MM.1S (cell line): ENCODE measurements around the gene CYP2A7.
A peak's percentile ranks its signal among the peaks of the same experiment; 100 is the strongest.
"Not testable (repeated sequence)": the region's sequence is repeated elsewhere in the genome, so short reads cannot be mapped to it uniquely, and the experiment has no call there.

Source experiments
- DNase-seq: peaks from one replicate; pipeline ENCODE4 v3.0.0-alpha.2; 2015
- H2AFZ ChIP-seq: fragments of 300-600 bp; sonication (generic); 2 replicates; pipeline ENCODE4 v1.6.0; 2016; ENCODE audit warnings: antibody characterized with exemption, low read length
- H3F3A ChIP-seq: fragments of 300-600 bp; sonication (generic); 2 replicates; pipeline ENCODE4 v1.6.1; 2016; ENCODE audit warnings: mild to moderate bottlenecking, antibody characterized with exemption, low read length, moderate library complexity, mixed read lengths; ENCODE audit not compliant: insufficient read depth
- H3K27ac ChIP-seq: fragments of 300-600 bp; sonication (generic); 2 replicates; pipeline ENCODE4 v1.5.1; 2016; ENCODE audit warnings: mild to moderate bottlenecking, low read length
- H3K27me3 ChIP-seq: fragments of 300-600 bp; sonication (generic); replicated peaks from 2 replicates; pipeline ENCODE4 v1.6.0; 2016; ENCODE audit warnings: low read length; ENCODE audit not compliant: insufficient read depth
- H3K36me3 ChIP-seq: fragments of 300-600 bp; sonication (generic); replicated peaks from 2 replicates; pipeline ENCODE4 v1.6.1; 2016; ENCODE audit warnings: mild to moderate bottlenecking, low read length, mixed read lengths; ENCODE audit not compliant: insufficient read depth
- H3K4me1 ChIP-seq: fragments of 300-600 bp; sonication (generic); 2 replicates; pipeline ENCODE4 v1.6.1; 2016; ENCODE audit warnings: low read length, mixed read lengths
- H3K4me2 ChIP-seq: fragments of 300-600 bp; sonication (generic); 2 replicates; pipeline ENCODE4 v1.6.0; 2016; ENCODE audit warnings: low read depth, low read length
- H3K4me3 ChIP-seq: fragments of 300-600 bp; sonication (generic); 2 replicates; pipeline ENCODE4 v1.5.1; 2016; ENCODE audit warnings: low read length, mixed read lengths
- H3K79me2 ChIP-seq: fragments of 300-600 bp; sonication (generic); 2 replicates; pipeline ENCODE4 v1.6.1; 2016; ENCODE audit warnings: mixed run types, low read length, mixed read lengths
- H3K9ac ChIP-seq: fragments of 300-600 bp; sonication (generic); 2 replicates; pipeline ENCODE4 v1.6.1; 2016; ENCODE audit warnings: low read length, mixed read lengths
- H3K9me2 ChIP-seq: fragments of 300-600 bp; sonication (generic); replicated peaks from 2 replicates; pipeline ENCODE4 v1.6.1; 2016; ENCODE audit warnings: mild to moderate bottlenecking, low read length, mixed read lengths; ENCODE audit not compliant: insufficient read depth
- H3K9me3 ChIP-seq: fragments of 300-600 bp; sonication (generic); replicated peaks from 2 replicates; pipeline ENCODE4 v1.6.1; 2016; ENCODE audit warnings: mild to moderate bottlenecking, low read length, mixed read lengths; ENCODE audit not compliant: insufficient read depth
- H4K20me1 ChIP-seq: fragments of 300-600 bp; sonication (generic); 2 replicates; pipeline ENCODE4 v1.6.1; 2016; ENCODE audit warnings: mild to moderate bottlenecking, low read length, moderate library complexity, mixed read lengths; ENCODE audit not compliant: insufficient read depth
- EZH2 ChIP-seq: fragments of 300-600 bp; sonication (generic); optimal IDR thresholded peaks from 2 replicates; pipeline ENCODE3; 2017; ENCODE audit warnings: low read depth, mild to moderate bottlenecking, antibody characterized with exemption, low read length, mixed read lengths
- EZH2phosphoT487 ChIP-seq: fragments of 300-600 bp; sonication (generic); IDR thresholded peaks from 2 replicates; pipeline ENCODE4 v1.6.1; 2018; ENCODE audit warnings: antibody characterized with exemption, low read length
- TF ChIP-seq, protein P1 (sequence below): fragments of 300-600 bp; sonication (generic); IDR thresholded peaks from 2 replicates; pipeline ENCODE4 v1.5.1; 2016; ENCODE audit warnings: antibody characterized with exemption, low read length, mixed read lengths

CYP2A7 gene

GRCh38 chr19:40843653-40844052 is 38.4 kb downstream of the CYP2A7 start:
- H4K20me1 ChIP-seq, H3K4me1 ChIP-seq, H3K36me3 ChIP-seq, H3K9me3 ChIP-seq, H3K79me2 ChIP-seq, H3K9me2 ChIP-seq, H3K9ac ChIP-seq, H3K27ac ChIP-seq, H3F3A ChIP-seq, DNase-seq, H2AFZ ChIP-seq: not testable (repeated sequence)
- peaks cover 23% of the 10 kb centered on the region for H3K27me3 ChIP-seq
- H3K4me3 ChIP-seq: peak overlapping the region; percentile 34; the same call in 1 of the 2 replicates
- peak overlapping the region; percentile 49; the same call in 1 of the 2 replicates for H3K4me2 ChIP-seq

- H3K27ac ChIP-seq, H3F3A ChIP-seq, H3K36me3 ChIP-seq, H4K20me1 ChIP-seq, H3K9ac ChIP-seq, H3K4me1 ChIP-seq, H3K9me3 ChIP-seq, DNase-seq, H3K9me2 ChIP-seq, H2AFZ ChIP-seq, H3K79me2 ChIP-seq: not testable (repeated sequence)
- peak overlapping the region; percentile 34; the same call in 1 of the 2 replicates for H3K4me3 ChIP-seq
- peak overlapping the region; percentile 49; the same call in 1 of the 2 replicates for H3K4me2 ChIP-seq
- H3K27me3 ChIP-seq: peaks cover 26% of the 10 kb centered on the region
Measured at GRCh38 chr19:40842997-40843652, 38.9 kb downstream of the CYP2A7 start.

DNA sequence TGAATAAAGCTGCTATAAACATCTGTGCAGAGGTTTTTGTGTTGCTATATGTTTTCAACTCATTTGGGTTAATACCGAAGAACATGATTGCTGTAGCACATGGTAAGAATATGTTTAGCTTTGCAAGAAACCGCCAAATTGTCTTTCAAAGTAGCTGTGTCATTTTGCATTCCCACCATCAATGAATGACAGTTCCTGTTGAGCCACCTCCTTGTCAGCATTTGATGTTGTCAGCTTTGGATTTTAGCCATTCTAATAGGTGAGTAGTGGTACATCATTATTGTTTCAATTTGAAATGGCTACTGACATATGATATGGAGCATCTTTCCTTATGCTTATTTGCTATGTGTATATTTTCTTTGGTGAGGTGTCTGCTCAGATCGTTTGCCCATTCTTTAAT is 40.0 kb downstream of the CYP2A7 start:
- not testable (repeated sequence) for H4K20me1 ChIP-seq, H2AFZ ChIP-seq, DNase-seq, H3K4me1 ChIP-seq, H3K9ac ChIP-seq, H3K9me2 ChIP-seq, H3K36me3 ChIP-seq, H3K79me2 ChIP-seq, H3K27ac ChIP-seq, H3K4me3 ChIP-seq, H3K9me3 ChIP-seq, H3F3A ChIP-seq, H3K4me2 ChIP-seq
- H3K27me3 ChIP-seq: peaks cover 33% of the 10 kb centered on the region

DNA sequence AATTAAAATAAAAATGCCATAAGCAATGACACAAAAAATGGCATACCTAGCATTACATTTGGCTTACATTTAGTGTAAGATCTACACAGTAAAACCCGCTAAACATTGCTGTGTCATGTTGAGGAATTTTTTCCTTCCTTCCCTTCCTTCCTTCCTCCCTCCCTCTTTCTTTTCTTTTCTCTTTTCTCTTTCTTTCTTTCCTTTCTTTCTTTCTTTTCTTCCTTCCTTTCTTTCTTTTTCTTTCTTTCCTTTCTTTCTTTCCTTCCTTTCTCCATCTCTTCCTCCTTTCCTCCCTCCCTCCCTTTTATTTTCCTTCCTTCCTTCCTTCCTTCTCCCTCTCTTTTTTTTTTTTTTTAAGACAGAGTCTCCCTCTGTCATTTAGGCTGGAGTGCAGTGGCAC is 43.6 kb downstream of the CYP2A7 start:
- not testable (repeated sequence) for H3K4me3 ChIP-seq, DNase-seq, H4K20me1 ChIP-seq, H3K4me1 ChIP-seq, H3K9me2 ChIP-seq, H2AFZ ChIP-seq, H3K79me2 ChIP-seq, H3K4me2 ChIP-seq, H3K27ac ChIP-seq, H3K36me3 ChIP-seq, H3F3A ChIP-seq, H3K9me3 ChIP-seq, H3K9ac ChIP-seq
- peaks cover 17% of the 10 kb centered on the region for H3K27me3 ChIP-seq

- Histone ChIP-seq H3K9me3 (no peaks in the 10 kb centered on the region), H3K4me2 (no peak overlapping the region)
Measured at GRCh38 chr19:40836754-40837429, 45.1 kb downstream of the CYP2A7 start.

GRCh38 chr19:40833728-40834533 is 48.1 kb downstream of the CYP2A7 start:
- not testable (repeated sequence) for H3K79me2 ChIP-seq, H3K4me2 ChIP-seq, H3K36me3 ChIP-seq, H3K4me3 ChIP-seq, H3K27ac ChIP-seq, H3K9ac ChIP-seq, H3K9me3 ChIP-seq, H3K4me1 ChIP-seq, H2AFZ ChIP-seq, H4K20me1 ChIP-seq, H3K9me2 ChIP-seq, H3F3A ChIP-seq, DNase-seq
- H3K27me3 ChIP-seq: peaks cover 23% of the 10 kb centered on the region

More at GRCh38 chr19:40836754-40837429, 45.1 kb downstream of the CYP2A7 start:
- no peaks in the 10 kb centered on the region for H3K9me2 ChIP-seq
- H3K79me2 ChIP-seq: no peaks in the 10 kb centered on the region
- no peaks in the 10 kb centered on the region for H3K4me1 ChIP-seq
- no peak overlapping the region for H3K4me3 ChIP-seq
- H3K36me3 ChIP-seq: no peaks in the 10 kb centered on the region
- no peaks in the 10 kb centered on the region for H4K20me1 ChIP-seq
- no peaks in the 10 kb centered on the region for H3F3A ChIP-seq
- peaks cover 20% of the 10 kb centered on the region for H3K27me3 ChIP-seq
- no peak for DNase-seq
- H3K27ac ChIP-seq: no peak overlapping the region
- no peak overlapping the region for H2AFZ ChIP-seq
- TF ChIP-seq, protein P1, sequence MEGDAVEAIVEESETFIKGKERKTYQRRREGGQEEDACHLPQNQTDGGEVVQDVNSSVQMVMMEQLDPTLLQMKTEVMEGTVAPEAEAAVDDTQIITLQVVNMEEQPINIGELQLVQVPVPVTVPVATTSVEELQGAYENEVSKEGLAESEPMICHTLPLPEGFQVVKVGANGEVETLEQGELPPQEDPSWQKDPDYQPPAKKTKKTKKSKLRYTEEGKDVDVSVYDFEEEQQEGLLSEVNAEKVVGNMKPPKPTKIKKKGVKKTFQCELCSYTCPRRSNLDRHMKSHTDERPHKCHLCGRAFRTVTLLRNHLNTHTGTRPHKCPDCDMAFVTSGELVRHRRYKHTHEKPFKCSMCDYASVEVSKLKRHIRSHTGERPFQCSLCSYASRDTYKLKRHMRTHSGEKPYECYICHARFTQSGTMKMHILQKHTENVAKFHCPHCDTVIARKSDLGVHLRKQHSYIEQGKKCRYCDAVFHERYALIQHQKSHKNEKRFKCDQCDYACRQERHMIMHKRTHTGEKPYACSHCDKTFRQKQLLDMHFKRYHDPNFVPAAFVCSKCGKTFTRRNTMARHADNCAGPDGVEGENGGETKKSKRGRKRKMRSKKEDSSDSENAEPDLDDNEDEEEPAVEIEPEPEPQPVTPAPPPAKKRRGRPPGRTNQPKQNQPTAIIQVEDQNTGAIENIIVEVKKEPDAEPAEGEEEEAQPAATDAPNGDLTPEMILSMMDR: no peak
- TF ChIP-seq EZH2 (no peak), EZH2phosphoT487 (no peak)
- no peak overlapping the region for H3K9ac ChIP-seq
